Thoracic aorta (tissue), 2 donors: ENCODE data around the gene SLC4A1AP. TPM values are rescaled to one million over a fixed set of nuclear protein-coding genes. Genes with fewer than 3 reads are reported as not detected.
A peak's percentile ranks its signal among the peaks of the same experiment; 100 is the strongest.

Experiments used
- ATAC-seq: fragments of 150-250 bp; one replicate; pipeline ENCODE4 v1.8.0; 2017; ENCODE audit warnings: low read depth; ENCODE audit not compliant: insufficient number of reproducible peaks, low FRiP score
- DNase-seq: peaks from one replicate; pipeline ENCODE4 v3.0.0-alpha.2; 2020; ENCODE audit warnings: low spot score
- H3K27ac ChIP-seq, 2 donors: fragments of 200-600 bp; sonication (generic); 1 replicate in 1 of 2; 2 replicates in 1 of 2; pipeline ENCODE4 v1.5.1; 2016; ENCODE audit warnings: mild to moderate bottlenecking in 2 of 2, moderate library complexity in 2 of 2
- H3K27me3 ChIP-seq: fragments of 200-600 bp; sonication (generic); replicated peaks from 2 replicates; pipeline ENCODE4 v1.6.0; 2016; ENCODE audit warnings: mild to moderate bottlenecking; ENCODE audit not compliant: insufficient read depth
- H3K36me3 ChIP-seq: fragments of 200-600 bp; sonication (generic); one replicate; pipeline ENCODE4 v1.5.1; 2016
- H3K4me1 ChIP-seq, 2 donors: fragments of 200-600 bp; sonication (generic); 1 replicate in 1 of 2; 2 replicates in 1 of 2; pipeline versions ENCODE4 v1.5.1 to v1.6.0; 2016; ENCODE audit warnings: low read depth in 2 of 2, mild to moderate bottlenecking in 1 of 2; ENCODE audit not compliant: control insufficient read depth in 1 of 2
- H3K4me3 ChIP-seq: fragments of 200-600 bp; sonication (generic); 2 replicates; pipeline ENCODE4 v1.5.1; 2016; ENCODE audit warnings: mild to moderate bottlenecking
- H3K9me3 ChIP-seq: fragments of 200-600 bp; sonication (generic); 2 replicates; pipeline ENCODE4 v1.5.1; 2016
- total RNA-seq, 2 donors: library from RNA; depleted of rRNA; stranded (reverse); fragments of >200 nt; gene quantifications; one replicate each; pipeline versions ENCODE4 v1.1.0 to v1.2.3, GENCODE V29; 2016
- TF ChIP-seq, protein P1 (sequence below): fragments of 200-600 bp; sonication (generic); IDR thresholded peaks from one replicate; pipeline ENCODE4 v1.5.1; 2019; ENCODE audit warnings: antibody characterized with exemption

Gene SLC4A1AP, protein sequence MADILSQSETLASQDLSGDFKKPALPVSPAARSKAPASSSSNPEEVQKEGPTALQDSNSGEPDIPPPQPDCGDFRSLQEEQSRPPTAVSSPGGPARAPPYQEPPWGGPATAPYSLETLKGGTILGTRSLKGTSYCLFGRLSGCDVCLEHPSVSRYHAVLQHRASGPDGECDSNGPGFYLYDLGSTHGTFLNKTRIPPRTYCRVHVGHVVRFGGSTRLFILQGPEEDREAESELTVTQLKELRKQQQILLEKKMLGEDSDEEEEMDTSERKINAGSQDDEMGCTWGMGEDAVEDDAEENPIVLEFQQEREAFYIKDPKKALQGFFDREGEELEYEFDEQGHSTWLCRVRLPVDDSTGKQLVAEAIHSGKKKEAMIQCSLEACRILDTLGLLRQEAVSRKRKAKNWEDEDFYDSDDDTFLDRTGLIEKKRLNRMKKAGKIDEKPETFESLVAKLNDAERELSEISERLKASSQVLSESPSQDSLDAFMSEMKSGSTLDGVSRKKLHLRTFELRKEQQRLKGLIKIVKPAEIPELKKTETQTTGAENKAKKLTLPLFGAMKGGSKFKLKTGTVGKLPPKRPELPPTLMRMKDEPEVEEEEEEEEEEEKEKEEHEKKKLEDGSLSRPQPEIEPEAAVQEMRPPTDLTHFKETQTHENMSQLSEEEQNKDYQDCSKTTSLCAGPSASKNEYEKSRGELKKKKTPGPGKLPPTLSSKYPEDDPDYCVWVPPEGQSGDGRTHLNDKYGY
- total RNA-seq, result 10 to 100 TPM; 19.8 to 23.7 TPM

DNA sequence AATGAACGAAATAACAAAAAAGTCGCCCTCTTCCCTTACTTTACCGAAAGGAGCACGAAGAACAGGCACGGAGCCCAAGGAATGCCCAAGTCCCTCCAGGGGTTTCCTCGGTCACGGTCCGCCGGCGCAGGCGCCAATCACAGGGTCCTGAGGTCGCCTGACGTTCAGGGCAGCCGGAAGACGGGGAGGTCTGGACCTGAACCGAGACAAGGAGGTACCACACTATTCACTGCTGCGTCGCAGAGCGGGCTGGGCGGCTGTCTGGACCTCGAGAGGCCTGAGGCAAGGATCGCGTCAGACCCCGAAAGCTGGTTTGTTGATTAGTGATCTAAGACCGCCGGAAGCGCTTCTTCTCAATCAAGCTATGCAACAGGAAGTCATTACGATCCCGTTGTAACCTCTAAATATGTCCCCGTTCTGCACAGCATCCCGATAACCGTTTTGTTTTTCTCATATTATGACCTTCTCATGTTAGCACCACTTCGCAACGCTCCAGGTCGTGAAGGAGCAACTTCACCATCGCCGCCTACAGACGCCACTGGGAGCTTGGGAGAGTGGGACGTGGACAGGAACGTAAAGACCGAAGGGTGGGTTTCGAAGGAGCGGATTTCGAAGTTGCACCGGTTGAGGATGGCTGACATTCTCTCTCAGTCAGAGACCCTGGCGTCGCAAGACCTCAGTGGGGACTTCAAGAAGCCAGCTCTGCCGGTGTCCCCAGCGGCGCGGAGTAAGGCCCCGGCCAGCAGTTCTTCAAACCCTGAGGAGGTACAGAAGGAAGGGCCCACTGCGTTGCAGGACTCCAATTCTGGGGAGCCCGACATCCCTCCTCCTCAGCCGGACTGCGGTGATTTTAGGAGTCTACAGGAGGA is at the start of gene SLC4A1AP, which contains the start of gene SUPT7L:
TSS of gene SLC4A1AP (plus strand) at position 605 of the 869 bp plus-strand sequence. CDS start at position 631, 26 bp downstream.
TSS of gene SUPT7L (minus strand) at position 330 of the 869 bp plus-strand sequence. CDS start 1,422 bp downstream, outside the sequence.
- Histone ChIP-seq H3K27me3 (no peaks in the 10 kb centered on the region), H3K27ac (peak within 1 kb of the TSS; percentile 89 to 93), H3K4me3 (peak within 1 kb of the TSS; percentile 89), H3K36me3 (peaks cover 19% of the 10 kb centered on the region), H3K9me3 (no peaks in the 10 kb centered on the region), H3K4me1 (peaks cover 16 to 28% of the 10 kb centered on the region in 2 donors)
- TF ChIP-seq, protein P1, sequence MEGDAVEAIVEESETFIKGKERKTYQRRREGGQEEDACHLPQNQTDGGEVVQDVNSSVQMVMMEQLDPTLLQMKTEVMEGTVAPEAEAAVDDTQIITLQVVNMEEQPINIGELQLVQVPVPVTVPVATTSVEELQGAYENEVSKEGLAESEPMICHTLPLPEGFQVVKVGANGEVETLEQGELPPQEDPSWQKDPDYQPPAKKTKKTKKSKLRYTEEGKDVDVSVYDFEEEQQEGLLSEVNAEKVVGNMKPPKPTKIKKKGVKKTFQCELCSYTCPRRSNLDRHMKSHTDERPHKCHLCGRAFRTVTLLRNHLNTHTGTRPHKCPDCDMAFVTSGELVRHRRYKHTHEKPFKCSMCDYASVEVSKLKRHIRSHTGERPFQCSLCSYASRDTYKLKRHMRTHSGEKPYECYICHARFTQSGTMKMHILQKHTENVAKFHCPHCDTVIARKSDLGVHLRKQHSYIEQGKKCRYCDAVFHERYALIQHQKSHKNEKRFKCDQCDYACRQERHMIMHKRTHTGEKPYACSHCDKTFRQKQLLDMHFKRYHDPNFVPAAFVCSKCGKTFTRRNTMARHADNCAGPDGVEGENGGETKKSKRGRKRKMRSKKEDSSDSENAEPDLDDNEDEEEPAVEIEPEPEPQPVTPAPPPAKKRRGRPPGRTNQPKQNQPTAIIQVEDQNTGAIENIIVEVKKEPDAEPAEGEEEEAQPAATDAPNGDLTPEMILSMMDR, result no peak
- peak; percentile 46 for DNase-seq
- ATAC-seq, result peak; percentile 77

DNA sequence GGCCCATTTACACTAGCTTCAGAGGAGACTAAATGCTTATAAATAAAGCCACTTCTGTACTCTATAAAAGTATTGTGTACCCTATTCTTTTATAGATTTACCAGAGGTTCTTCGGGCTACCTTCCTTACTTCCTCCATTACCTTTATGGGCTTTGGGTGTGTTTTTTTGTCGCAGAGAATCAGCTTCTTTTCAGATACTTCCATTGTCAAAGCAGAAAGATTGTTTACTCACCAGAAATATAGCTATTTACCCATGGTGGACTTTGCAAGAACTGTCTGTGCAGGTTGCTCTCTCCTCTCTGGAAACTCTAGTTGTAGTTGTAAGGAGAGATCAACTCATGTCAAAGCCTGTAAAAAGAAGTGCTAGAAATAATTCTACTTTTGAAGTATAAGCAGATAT is 49.7 kb upstream of the SLC4A1AP start:
- Histone ChIP-seq H3K27me3 (no peaks in the 10 kb centered on the region), H3K9me3 (no peaks in the 10 kb centered on the region), H3K4me1 (no peaks in the 10 kb centered on the region), H3K4me3 (no peak overlapping the region), H3K36me3 (peaks cover 41% of the 10 kb centered on the region), H3K27ac (no peak overlapping the region)
- no peak for DNase-seq
- TF ChIP-seq, protein P1, result no peak
- no peak for ATAC-seq

DNA sequence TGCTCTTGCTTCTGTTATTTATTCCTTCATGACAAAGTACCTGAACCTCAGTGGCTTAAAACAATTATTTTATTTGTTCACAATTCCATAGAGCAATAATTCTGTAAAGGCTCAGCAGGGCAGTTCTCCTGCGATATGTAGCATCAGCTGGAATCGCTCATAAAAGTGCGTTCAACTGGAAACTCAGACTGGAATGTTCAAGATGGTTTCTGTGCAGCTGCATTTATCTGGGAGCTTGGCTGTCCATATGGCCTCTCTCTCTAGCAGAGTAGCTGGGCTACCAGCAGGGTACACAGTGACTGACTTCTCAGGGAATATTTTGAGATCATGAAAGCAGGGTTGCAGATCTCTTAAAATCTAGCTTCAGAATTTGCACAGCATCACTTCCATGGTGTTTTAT is 48.4 kb upstream of the SLC4A1AP start:
- Histone ChIP-seq H3K27me3 (no peaks in the 10 kb centered on the region), H3K9me3 (no peaks in the 10 kb centered on the region), H3K27ac (no peak overlapping the region), H3K4me3 (no peak overlapping the region), H3K4me1 (no peaks in the 10 kb centered on the region), H3K36me3 (peaks cover 39% of the 10 kb centered on the region)
- no peak for DNase-seq
- no peak for ATAC-seq
- TF ChIP-seq, protein P1, result no peak

DNA sequence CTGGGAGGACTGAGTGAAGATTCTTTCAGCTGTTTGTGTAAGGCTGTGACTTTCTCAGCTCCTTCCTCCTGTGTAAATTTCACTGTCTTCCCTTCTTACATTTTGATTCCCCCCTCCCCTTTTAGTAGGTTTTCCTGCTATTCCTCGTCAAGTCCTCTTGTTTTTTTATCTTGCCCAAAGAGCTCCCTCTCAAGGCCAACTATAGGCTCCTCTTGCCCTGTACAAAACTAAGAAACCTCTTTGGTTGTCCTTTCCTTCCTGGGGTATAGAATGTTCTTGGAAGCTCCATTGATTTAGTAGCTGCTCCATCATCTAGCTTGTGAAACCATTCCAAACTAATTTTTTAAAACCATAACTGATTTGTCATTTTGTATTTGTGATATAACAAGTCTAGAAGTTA is 42.2 kb upstream of the SLC4A1AP start:
- Histone ChIP-seq H3K4me3 (no peak overlapping the region), H3K27ac (no peak overlapping the region), H3K9me3 (no peaks in the 10 kb centered on the region), H3K36me3 (peaks cover 39% of the 10 kb centered on the region), H3K4me1 (no peaks in the 10 kb centered on the region), H3K27me3 (no peaks in the 10 kb centered on the region)
- ATAC-seq (no peak), DNase-seq (no peak)
- TF ChIP-seq, protein P1, result no peak
